Measurements from ENCODE around the gene MTO1. TPM values are rescaled to one million over a fixed set of nuclear protein-coding genes. Genes with fewer than 3 reads are reported as not detected.
"Not testable (repeated sequence)": the region's sequence is repeated elsewhere in the genome, so short reads cannot be mapped to it uniquely, and the experiment has no call there.

MTO1 gene
- polyA plus RNA-seq, 3 donors, result 26.1 to 33.2 (median 31.1) TPM

- DNase-seq, result peak; percentile 80
These were observed 59.9 kb downstream of the MTO1 start for GRCh38 chr6:73521351-73521985.

GRCh38 chr6:73523434-73524123, 62.0 kb downstream of the MTO1 start:
- peak; percentile 65 for DNase-seq

GRCh38 chr6:73525546-73526330, 64.2 kb downstream of the MTO1 start:
- DNase-seq, result no peak

DNA sequence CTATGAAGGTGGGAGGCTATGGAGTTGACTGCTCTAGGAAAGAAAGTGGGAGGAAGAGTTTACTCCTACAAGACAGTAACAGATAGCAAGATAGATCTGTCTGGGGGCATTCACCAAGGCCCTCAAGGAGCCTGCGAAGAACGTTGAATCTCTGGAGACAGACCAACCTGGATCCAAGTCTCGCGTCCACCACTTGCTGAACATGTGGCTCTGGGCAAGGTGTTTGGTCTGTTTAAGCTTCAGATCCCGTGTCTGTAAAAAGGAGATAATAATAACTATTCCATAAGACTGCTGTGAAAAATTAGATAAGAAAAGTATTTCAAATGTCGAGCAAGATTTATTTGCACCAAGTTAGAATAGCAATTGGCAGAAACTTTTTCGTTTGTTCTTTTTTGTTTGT, 67.4 kb downstream of the MTO1 start:
- no peak for DNase-seq

GRCh38 chr6:73532293-73532692, 70.8 kb downstream of the MTO1 start:
- DNase-seq, result no peak

DNA sequence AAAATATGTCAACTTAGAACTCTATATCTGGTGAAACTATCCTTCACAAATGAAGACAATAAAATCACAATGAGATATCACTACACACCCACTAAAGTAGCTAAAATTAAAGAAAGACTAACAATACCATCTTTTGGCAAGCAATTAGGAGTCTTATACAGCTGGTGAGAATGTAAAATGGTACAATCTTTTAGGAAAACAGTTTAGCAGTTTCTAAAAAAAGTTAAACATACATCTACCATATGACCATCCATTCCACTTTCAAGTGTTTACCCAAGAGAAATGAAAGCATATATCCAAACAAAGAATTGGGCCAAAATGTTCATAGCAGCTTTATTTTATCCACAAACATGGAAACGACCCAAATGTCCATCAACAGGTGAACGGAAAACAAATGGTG, 73.1 kb downstream of the MTO1 start:
- DNase-seq, result no peak

DNA sequence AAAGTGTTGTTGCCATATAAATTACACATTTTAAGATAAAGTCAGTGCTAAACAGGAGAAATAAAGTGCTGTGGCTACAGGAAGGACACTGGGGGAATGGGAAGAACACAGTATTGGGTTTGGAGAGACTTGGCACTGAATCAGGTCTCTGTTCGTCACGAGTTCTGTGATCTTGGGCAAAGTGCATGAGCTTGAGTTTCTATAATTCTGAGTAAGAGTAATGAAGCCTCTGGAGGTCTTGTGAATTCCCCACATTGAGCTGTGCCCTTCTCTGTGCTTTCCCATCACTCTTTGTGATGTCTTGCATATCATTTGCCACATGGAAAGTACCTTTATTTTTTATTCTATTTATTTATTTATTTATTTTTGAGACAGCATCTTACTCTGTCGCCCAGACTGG, 76.1 kb downstream of the MTO1 start:
- no peak for DNase-seq

- no peak for DNase-seq
These were observed 76.7 kb downstream of the MTO1 start for GRCh38 chr6:73538116-73538779.

DNA sequence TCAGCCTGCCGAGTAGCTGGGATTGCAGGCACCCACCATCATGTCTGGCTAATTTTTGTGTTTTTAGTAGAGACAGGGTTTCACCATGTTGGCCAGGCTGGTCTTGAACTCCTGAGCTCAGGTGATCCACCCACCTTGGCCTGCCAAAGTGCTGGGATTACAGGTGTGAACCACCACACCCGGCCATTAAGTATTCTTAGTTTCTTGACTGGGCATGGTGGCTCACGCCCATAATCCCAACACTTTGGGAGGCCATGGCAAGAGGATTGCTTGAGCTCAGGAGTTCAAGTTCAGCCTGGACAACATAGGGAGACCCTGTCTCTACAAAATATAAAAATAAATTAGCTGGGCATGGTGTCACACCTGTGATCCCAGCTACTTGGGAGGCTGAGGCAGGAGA, 80.9 kb downstream of the MTO1 start:
- DNase-seq, result not testable (repeated sequence)

- DNase-seq, result no peak
These were observed 81.4 kb downstream of the MTO1 start for GRCh38 chr6:73542891-73543290.

DNA sequence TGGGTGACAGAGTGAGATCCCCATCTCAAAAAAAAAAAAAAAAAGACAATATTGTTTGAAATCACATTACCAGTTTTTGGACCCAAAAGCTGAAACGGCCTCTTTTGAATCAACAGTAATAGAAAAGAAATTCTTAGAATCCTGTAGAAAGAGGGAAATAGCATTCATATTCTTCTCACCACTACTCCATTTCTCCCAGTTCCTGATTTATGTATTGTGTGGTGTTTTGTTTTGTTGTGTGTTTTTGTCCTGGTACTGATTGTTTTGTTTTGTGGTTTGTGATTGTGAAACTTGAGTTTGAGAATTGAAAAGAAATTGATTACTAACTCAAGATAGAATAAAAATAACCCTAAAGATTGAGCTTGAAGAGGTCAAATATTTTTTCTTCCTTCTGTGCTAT, 85.5 kb downstream of the MTO1 start:
- no peak for DNase-seq

DNA sequence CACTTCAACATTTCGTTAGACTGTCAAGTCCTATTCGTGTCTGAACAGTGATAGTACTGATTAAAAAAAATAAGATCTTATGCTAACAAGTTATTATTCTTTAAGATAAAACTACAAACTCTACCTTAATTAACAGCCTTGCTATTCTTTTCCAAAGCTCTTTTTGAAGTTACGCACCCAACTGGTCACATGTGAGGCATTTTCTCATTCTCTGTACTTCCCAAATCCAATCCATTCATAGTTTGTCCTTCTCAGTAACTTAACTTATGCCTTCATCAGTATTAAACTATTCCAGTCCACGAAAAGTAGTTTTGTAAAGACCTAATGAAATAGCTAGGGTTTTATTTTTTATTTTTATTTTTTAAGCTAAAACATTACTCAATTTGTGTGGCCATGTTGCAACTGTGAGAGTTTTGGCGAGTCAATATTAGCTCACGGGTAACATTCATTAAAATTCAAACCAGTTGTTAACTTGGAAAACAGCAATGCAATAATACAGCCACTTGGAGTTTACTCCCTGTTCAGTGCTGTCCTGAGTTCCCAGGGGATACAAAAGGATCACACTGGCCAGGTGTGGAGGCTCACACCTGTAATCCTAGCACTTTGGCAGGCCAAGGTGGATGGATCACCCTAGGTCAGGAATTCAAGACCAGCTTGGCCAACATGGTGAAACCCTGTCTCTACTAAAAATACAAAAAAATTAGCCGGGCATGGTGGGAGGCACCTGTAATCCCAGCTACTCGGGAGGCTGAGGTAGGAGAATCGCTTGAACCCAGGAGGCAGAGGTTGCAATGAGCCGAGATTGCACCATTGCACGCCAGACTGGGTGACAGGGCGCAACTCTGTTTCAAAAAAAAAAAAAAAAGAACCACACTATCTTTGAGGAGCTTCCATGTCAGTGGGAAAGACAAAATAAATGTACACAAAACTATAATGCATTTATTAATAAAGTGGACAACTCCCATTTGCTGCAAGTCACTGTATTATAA, 87.2 kb downstream of the MTO1 start:
- DNase-seq, result no peak

GRCh38 chr6:73551115-73551514, 89.6 kb downstream of the MTO1 start:
- DNase-seq, result not testable (repeated sequence)

DNA sequence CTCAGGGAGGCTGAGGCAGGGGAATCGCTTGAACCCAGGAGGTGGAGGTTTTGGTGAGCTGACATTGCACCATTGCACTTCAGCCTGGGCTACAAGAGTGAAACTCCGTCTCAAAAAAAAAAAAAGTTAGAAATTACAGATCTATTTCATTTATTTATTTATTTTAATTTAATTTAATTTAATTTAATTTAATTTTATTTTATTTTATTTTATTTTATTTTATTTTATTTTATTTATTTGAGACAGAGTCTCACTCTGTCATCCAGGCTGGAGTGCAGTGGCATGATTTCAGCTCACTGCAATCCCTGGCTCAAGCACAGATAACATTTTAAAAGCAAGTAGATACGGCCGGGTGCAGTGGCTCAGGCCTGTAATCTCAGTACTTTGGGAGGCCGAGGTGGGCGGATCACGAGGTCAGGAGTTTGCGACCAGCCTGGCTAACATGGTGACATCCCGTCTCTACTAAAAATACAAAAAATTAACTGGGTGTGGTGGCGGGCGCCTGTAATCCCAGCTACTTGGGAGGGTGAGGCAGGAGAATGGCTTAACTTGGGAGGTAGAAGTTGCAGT, 93.9 kb downstream of the MTO1 start:
- DNase-seq, result not testable (repeated sequence)

DNA sequence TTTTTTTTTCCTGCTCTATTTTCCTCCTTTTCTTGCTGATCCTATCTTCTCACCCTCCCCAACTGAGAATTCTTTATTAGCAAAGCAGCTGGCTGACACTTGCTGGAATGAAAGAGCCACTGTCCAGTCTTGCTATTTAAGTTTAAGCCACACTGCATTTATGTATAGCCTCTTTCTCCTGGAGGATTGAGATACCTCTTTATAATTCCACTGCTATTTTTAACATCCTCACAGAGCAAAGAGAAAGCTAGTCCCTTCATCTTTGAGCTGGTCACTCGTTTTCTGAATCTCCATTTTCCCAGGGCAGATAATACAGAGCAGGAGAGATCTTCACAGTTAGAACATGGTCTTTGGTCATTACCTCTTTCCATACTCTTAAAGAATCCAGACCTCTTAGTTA, 95.3 kb downstream of the MTO1 start:
- no peak for DNase-seq

Other genes starting within 250 kb of the MTO1 start
- gene KHDC1L, start 236.2 kb upstream of the MTO1 start, polyA plus RNA-seq (ENCODE audit: insufficient read length in 3 of 3), result under 1 TPM in 2 of 3 donors, not detected in 1; 0.27 to 0.79 TPM
- gene KHDC1, start 198.5 kb upstream of the MTO1 start, polyA plus RNA-seq (ENCODE audit: insufficient read length in 3 of 3), result 10 to 100 TPM in 2 of 3 donors, 1 to 10 TPM in 1; 8.5 to 11.0 (median 10.8) TPM
- not detected for gene DPPA5, start 107.5 kb upstream of the MTO1 start, polyA plus RNA-seq (ENCODE audit: insufficient read length in 3 of 3)
- gene KHDC3L, start 99.1 kb upstream of the MTO1 start, polyA plus RNA-seq (ENCODE audit: insufficient read length in 3 of 3), result under 1 TPM in 1 of 3 donors, not detected in 2; 0.09 TPM
- gene OOEP, start 91.8 kb upstream of the MTO1 start, polyA plus RNA-seq (ENCODE audit: insufficient read length in 3 of 3), result under 1 TPM in 2 of 3 donors, not detected in 1; 0.16 to 0.79 TPM
- gene DDX43, start 66.9 kb upstream of the MTO1 start, polyA plus RNA-seq (ENCODE audit: insufficient read length in 3 of 3), result under 1 TPM; 0.21 to 0.92 (median 0.67) TPM
- gene CGAS, start 9.4 kb upstream of the MTO1 start, polyA plus RNA-seq (ENCODE audit: insufficient read length in 3 of 3), result 1 to 10 TPM; 2.5 to 3.8 (median 3.1) TPM
- gene EEF1A1, start 59.3 kb downstream of the MTO1 start, polyA plus RNA-seq (ENCODE audit: insufficient read length in 3 of 3), result over 10,000 TPM; 18,033 to 19,623 (median 18,240) TPM
- 10 to 100 TPM; 17.8 to 19.2 (median 17.9) TPM for gene SLC17A5, start 192.3 kb downstream of the MTO1 start, polyA plus RNA-seq (ENCODE audit: insufficient read length in 3 of 3)
- gene CD109, start 234.5 kb downstream of the MTO1 start, polyA plus RNA-seq (ENCODE audit: insufficient read length in 3 of 3), result 10 to 100 TPM; 10.1 to 12.5 (median 10.6) TPM

Measured in renal pelvis (tissue), 4 donors.